Thyroid gland (tissue), 4 donors: ENCODE results near the gene EFR3B. TPM values are rescaled to one million over a fixed set of nuclear protein-coding genes. Genes with fewer than 3 reads are reported as not detected.
"Not testable (repeated sequence)": the region's sequence is repeated elsewhere in the genome, so short reads cannot be mapped to it uniquely, and the experiment has no call there.

ENCODE experiments used
- DNase-seq, 2 donors: peaks; one replicate each; pipeline ENCODE4 v3.0.0-alpha.2; 2019
- H3K27ac ChIP-seq, 3 donors: fragments of 200-600 bp; sonication (generic); 1 replicate in 2 of 3; 2 replicates in 1 of 3; pipeline ENCODE4 v1.5.1; 2016 to 2019; ENCODE audit warnings: mild to moderate bottlenecking in 1 of 3, moderate library complexity in 1 of 3
- H3K27me3 ChIP-seq: fragments of 200-600 bp; sonication (generic); one replicate; pipeline ENCODE4 v1.5.1; 2019
- H3K36me3 ChIP-seq, 2 donors: fragments of 200-600 bp; sonication (generic); one replicate each; pipeline ENCODE4 v1.5.1; 2016 to 2019
- H3K4me1 ChIP-seq, 2 donors: fragments of 200-600 bp; sonication (generic); one replicate each; pipeline ENCODE4 v1.5.1; 2017 to 2019
- H3K4me3 ChIP-seq, 3 donors: fragments of 200-600 bp; sonication (generic); replicated peaks in 1 of 3; 1 replicate in 2 of 3; 2 replicates in 1 of 3; pipeline ENCODE4 v1.5.1; 2016; ENCODE audit warnings: mild to moderate bottlenecking in 1 of 3
- H3K9me3 ChIP-seq: fragments of 200-600 bp; sonication (generic); one replicate; pipeline ENCODE4 v1.5.1; 2017
- CTCF ChIP-seq, 6 experiments: fragments of 200-600 bp in 3 of 6; fragments of 450-650 bp in 3 of 6; sonication (generic) in 3 of 6; IDR thresholded peaks; one replicate each; pipeline ENCODE4 v1.5.1; 2016 to 2019; ENCODE audit warnings: antibody characterized with exemption in 6 of 6, mild to moderate bottlenecking in 2 of 6, inconsistent platforms in 1 of 6, moderate library complexity in 1 of 6
- POLR2A ChIP-seq, 2 donors: fragments of 450-650 bp; IDR thresholded peaks; one replicate each; pipeline ENCODE4 v1.6.1; 2017; ENCODE audit warnings: antibody characterized with exemption in 2 of 2, mild to moderate bottlenecking in 2 of 2, moderate library complexity in 1 of 2
- WGBS, 2 donors: methylation state at CpG; one replicate each; pipeline ENCODE4 v1.1.5; 2017; 5-methylcytosine and 5-hydroxymethylcytosine counted together
- intact Hi-C: fragments of 100-400 bp; cut with DNase I; formaldehyde crosslinking; loops from one replicate; pipeline ENCODE4 v1.15.1; 2023
- total RNA-seq, 4 donors: library from RNA; depleted of rRNA; stranded (reverse); fragments of >200 nt; gene quantifications; one replicate each; pipeline ENCODE4 v1.2.3, GENCODE V29; 2016

Gene EFR3B
- total RNA-seq, 4 donors from 2014 or later, result 17.3 to 21.5 (median 20.0) TPM

GRCh38 chr2:25131567-25132298, 89.9 kb downstream of the EFR3B start:
- no peak overlapping the region for H3K4me3 ChIP-seq
- no peak overlapping the region for H3K27ac ChIP-seq
- no peaks in the 10 kb centered on the region for H3K4me1 ChIP-seq
- intact Hi-C loops, result no loop called here
- no peak for DNase-seq
- H3K27me3 ChIP-seq, result no peaks in the 10 kb centered on the region
- WGBS, 2 donors, result 40 to 49% methylated on average over 21 to 22 of the region's 53 CpGs
- peaks cover 4 to 13% of the 10 kb centered on the region in 2 donors for H3K36me3 ChIP-seq
- TF ChIP-seq CTCF (IDR thresholded peaks at IDR 0.05), result no peak
- TF ChIP-seq POLR2A (IDR thresholded peaks at IDR 0.05), result no peak
- H3K9me3 ChIP-seq, result no peaks in the 10 kb centered on the region

- DNase-seq, result no peak
- no peak overlapping the region for H3K4me3 ChIP-seq
- no peaks in the 10 kb centered on the region for H3K9me3 ChIP-seq
- no peaks in the 10 kb centered on the region for H3K27me3 ChIP-seq
- intact Hi-C loops, result no loop called here
- 84 to 87% methylated on average over 9 of the region's 9 CpGs for WGBS, 2 donors
- no peaks in the 10 kb centered on the region for H3K4me1 ChIP-seq
- H3K27ac ChIP-seq, result no peak overlapping the region
- peaks cover 4 to 13% of the 10 kb centered on the region in 2 donors for H3K36me3 ChIP-seq
- TF ChIP-seq CTCF (IDR thresholded peaks at IDR 0.05) (no peak), POLR2A (IDR thresholded peaks at IDR 0.05) (no peak)
These were observed 90.4 kb downstream of the EFR3B start for GRCh38 chr2:25132299-25132635.

GRCh38 chr2:25132693-25133092, 90.8 kb downstream of the EFR3B start:
- Histone ChIP-seq H3K9me3 (no peaks in the 10 kb centered on the region), H3K36me3 (peaks cover 4 to 13% of the 10 kb centered on the region in 2 donors), H3K27me3 (no peaks in the 10 kb centered on the region), H3K27ac (no peak overlapping the region), H3K4me3 (no peak overlapping the region), H3K4me1 (no peaks in the 10 kb centered on the region)
- intact Hi-C loops, result no loop called here
- TF ChIP-seq POLR2A (IDR thresholded peaks at IDR 0.05) (no peak), CTCF (IDR thresholded peaks at IDR 0.05) (no peak)
- no peak for DNase-seq
- WGBS, 2 donors, result 97 to 99% methylated on average over 12 to 13 of the region's 13 CpGs

GRCh38 chr2:25140535-25140934, 98.7 kb downstream of the EFR3B start:
- H3K4me3 ChIP-seq, H3K27ac ChIP-seq, H3K36me3 ChIP-seq, intact Hi-C loops, DNase-seq, H3K4me1 ChIP-seq, H3K9me3 ChIP-seq, H3K27me3 ChIP-seq: not testable (repeated sequence)
- 88 to 95% methylated on average over 4 of the region's 4 CpGs for WGBS, 2 donors

GRCh38 chr2:25141120-25141519, 99.2 kb downstream of the EFR3B start:
- H3K9me3 ChIP-seq, result no peaks in the 10 kb centered on the region
- 80 to 84% methylated on average over 8 of the region's 8 CpGs for WGBS, 2 donors
- no peak overlapping the region for H3K27ac ChIP-seq
- peaks cover 0 to 6% of the 10 kb centered on the region in 2 donors for H3K36me3 ChIP-seq
- no peaks in the 10 kb centered on the region for H3K4me1 ChIP-seq
- DNase-seq, result no peak
- no peaks in the 10 kb centered on the region for H3K27me3 ChIP-seq
- intact Hi-C loops, result no loop called here
- no peak for TF ChIP-seq POLR2A (IDR thresholded peaks at IDR 0.05)
- no peak for TF ChIP-seq CTCF (IDR thresholded peaks at IDR 0.05)
- no peak overlapping the region for H3K4me3 ChIP-seq
